PC-3 (cell line): ENCODE measurements around the gene CCS.

Experiments used
- EZH2 ChIP-seq: fragments of 300-600 bp; sonication (generic); IDR thresholded peaks from one replicate; pipeline ENCODE4 v1.6.1; 2017; ENCODE audit warnings: antibody characterized with exemption, mild to moderate bottlenecking, low read length; ENCODE audit not compliant: unreplicated experiment
- TF ChIP-seq, protein P1 (sequence below): fragments of 300-600 bp; sonication (generic); conservative IDR thresholded peaks from 2 replicates; pipeline ENCODE4 v1.5.1; 2017; ENCODE audit warnings: antibody characterized with exemption, low read depth, mild to moderate bottlenecking, low read length

DNA sequence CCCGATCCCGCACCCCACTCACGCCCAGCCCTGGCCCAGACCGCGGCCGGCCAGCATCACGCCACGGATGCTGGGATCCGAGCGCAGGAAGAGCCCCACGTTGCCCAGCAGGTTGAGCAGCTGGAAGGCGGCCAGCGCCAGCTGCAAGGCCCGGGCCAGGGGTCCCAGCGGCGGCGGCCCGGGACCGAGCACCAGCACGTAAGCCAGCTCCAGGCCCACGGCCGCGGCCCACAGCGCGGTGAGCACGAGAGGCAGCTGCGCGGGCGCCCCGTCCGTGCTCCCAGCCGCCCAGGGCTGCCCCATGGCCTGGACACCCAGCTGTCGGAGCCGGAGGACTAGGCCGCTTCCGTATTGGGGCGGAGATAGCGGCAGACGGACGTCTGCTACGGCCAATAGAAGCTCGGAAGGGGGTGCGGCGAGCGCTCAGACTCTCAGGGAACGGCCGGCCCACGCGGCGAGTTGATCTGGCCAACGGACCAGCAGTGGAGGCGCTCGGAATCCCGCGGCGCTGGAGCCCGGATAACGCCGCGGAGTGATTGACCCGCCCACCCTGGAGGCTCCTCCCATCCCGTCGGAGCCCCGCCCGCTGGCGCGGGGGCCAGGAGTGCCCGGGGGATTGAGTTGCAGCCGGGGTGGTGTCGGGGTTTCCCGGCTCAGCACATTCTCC is 47.2 kb upstream of the CCS start, which contains the start of gene ZDHHC24:
- no peak for TF ChIP-seq EZH2
- TF ChIP-seq, protein P1, sequence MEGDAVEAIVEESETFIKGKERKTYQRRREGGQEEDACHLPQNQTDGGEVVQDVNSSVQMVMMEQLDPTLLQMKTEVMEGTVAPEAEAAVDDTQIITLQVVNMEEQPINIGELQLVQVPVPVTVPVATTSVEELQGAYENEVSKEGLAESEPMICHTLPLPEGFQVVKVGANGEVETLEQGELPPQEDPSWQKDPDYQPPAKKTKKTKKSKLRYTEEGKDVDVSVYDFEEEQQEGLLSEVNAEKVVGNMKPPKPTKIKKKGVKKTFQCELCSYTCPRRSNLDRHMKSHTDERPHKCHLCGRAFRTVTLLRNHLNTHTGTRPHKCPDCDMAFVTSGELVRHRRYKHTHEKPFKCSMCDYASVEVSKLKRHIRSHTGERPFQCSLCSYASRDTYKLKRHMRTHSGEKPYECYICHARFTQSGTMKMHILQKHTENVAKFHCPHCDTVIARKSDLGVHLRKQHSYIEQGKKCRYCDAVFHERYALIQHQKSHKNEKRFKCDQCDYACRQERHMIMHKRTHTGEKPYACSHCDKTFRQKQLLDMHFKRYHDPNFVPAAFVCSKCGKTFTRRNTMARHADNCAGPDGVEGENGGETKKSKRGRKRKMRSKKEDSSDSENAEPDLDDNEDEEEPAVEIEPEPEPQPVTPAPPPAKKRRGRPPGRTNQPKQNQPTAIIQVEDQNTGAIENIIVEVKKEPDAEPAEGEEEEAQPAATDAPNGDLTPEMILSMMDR: no peak
